MM.1S (cell line): ENCODE results near the gene PIKFYVE.

ENCODE experiments used
- EZH2 ChIP-seq: fragments of 300-600 bp; sonication (generic); optimal IDR thresholded peaks from 2 replicates; pipeline ENCODE3; 2017; ENCODE audit warnings: low read depth, mild to moderate bottlenecking, antibody characterized with exemption, low read length, mixed read lengths
- EZH2phosphoT487 ChIP-seq: fragments of 300-600 bp; sonication (generic); IDR thresholded peaks from 2 replicates; pipeline ENCODE4 v1.6.1; 2018; ENCODE audit warnings: antibody characterized with exemption, low read length
- TF ChIP-seq, protein P1 (sequence below): fragments of 300-600 bp; sonication (generic); IDR thresholded peaks from 2 replicates; pipeline ENCODE4 v1.5.1; 2016; ENCODE audit warnings: antibody characterized with exemption, low read length, mixed read lengths

- TF ChIP-seq, protein P1, sequence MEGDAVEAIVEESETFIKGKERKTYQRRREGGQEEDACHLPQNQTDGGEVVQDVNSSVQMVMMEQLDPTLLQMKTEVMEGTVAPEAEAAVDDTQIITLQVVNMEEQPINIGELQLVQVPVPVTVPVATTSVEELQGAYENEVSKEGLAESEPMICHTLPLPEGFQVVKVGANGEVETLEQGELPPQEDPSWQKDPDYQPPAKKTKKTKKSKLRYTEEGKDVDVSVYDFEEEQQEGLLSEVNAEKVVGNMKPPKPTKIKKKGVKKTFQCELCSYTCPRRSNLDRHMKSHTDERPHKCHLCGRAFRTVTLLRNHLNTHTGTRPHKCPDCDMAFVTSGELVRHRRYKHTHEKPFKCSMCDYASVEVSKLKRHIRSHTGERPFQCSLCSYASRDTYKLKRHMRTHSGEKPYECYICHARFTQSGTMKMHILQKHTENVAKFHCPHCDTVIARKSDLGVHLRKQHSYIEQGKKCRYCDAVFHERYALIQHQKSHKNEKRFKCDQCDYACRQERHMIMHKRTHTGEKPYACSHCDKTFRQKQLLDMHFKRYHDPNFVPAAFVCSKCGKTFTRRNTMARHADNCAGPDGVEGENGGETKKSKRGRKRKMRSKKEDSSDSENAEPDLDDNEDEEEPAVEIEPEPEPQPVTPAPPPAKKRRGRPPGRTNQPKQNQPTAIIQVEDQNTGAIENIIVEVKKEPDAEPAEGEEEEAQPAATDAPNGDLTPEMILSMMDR = no peak
- TF ChIP-seq EZH2 = no peak
- no peak for TF ChIP-seq EZH2phosphoT487
Measured at GRCh38 chr2:208296610-208297009, 30.6 kb downstream of the PIKFYVE start.
